Activated T-helper 1 cell treated with anti-CD3 and anti-CD28 coated beads, Interleukin-2, amount 50 U/mL, for 16 hours (primary cell): ENCODE results near the gene PACC1.

Experiments used
- DNase-seq, 2 donors: peaks; one replicate each; pipeline ENCODE4 v3.0.0-alpha.2; 2020; ENCODE audit warnings: low read depth in 1 of 2, low spot score in 1 of 2

The PACC1 gene

DNA sequence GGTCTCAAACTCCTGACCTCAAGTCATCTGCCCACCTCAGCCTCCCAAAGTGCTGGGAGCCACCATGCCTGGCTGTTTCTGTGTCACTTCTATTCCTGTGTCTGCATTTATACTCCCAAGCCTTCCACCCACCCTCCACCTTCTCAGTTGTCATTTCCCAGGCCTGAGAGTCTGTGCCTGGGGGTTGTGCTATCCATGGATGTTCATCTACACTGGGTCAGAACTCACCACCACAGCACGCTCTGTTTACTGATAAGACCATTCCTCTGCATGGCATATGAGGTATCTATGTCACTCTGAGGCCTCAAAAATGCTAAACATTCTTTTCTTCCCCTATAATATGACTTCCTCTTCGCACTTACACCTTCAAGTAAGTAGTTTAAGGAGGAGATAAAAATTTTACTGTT lies 24.1 kb upstream of the PACC1 start:
- DNase-seq: no peak

DNA sequence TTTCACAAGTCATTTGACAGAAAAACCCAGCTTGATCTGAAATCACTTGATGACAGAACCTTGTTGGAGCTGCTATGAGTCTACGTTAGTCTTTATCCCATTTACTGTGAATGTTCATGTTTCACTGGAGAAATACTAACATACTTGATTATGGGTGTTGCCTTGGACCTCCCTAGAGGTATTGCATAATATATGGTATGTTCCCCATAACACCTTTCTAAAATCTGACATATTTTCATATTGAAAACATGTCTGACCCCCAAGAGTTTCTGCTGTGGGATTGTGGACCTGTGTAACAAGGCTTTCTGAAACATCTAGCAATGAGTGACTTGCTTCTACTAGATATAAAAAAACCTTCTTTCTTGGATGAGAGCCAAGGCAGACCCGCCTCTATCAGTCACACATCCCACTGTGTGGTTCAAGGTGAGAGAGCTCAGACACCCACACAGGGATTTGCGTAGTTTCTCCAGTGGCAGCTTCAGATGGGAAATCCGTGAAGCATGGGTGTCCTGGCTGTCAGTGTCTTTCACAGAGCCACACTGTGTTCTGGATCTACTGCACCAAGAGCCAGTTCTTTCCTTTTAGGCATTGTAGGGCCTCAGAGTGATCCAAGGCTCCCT lies 22.6 kb upstream of the PACC1 start:
- DNase-seq: no peak

DNA sequence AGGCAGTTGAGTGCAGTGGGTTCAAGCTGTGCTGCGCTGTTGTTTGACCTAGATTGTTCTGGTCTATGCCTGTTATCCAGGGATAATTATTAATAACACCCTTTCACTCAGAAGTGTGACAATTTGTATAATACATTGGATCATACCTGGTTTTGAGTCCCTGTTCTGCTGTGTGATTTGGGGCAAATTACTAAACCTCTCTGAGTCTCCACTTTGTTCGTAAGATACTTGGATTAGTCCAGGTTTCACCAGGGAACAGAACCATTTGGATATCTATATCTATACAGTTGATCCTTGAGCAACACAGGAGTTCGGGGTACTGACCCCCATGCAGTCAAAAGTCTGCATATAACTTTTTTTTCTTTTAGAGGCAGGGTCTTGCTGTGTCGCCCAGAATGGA lies 20.3 kb upstream of the PACC1 start:
- no peak for DNase-seq

DNA sequence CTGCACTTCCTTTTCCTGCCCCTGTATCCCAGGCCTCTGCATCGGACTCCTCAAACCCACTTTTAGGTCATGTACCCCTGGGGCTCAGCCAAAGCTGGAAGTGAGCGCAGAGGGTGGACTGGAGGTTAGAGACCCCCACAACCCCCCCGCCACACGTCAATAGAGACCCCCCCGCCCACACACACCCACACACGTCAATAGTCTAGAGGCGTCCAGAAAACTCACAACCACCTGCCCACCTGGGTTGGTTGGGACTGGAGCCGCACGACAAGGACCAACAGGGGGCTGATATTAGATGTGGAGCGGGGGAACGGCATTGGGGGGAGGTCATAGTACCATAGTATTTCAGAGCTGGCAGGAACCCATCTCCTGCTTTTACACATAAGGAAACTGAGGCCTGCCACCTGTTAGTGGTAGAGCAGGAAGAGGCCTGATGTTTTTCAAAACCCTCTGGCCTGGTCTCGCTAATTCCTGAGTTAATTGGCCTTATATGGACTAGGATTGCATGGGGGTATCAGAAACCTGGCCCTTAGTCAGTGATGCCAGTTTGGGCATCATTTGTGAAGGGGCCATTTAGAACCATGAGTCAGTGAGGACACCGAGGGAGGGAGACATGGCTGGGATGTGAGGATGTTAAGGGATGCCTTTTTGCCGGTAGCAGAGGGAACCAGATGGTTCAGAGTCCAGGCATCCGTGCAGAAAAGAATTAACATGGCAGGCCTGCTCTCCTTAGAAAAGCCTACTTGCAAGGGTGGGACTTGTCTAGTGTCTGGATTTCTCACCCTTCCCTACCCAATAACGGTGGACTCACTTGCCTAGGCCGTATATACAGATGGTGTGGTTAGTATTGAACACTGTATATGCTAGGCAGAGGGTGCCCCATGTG lies 19.1 kb upstream of the PACC1 start:
- no peak for DNase-seq

DNA sequence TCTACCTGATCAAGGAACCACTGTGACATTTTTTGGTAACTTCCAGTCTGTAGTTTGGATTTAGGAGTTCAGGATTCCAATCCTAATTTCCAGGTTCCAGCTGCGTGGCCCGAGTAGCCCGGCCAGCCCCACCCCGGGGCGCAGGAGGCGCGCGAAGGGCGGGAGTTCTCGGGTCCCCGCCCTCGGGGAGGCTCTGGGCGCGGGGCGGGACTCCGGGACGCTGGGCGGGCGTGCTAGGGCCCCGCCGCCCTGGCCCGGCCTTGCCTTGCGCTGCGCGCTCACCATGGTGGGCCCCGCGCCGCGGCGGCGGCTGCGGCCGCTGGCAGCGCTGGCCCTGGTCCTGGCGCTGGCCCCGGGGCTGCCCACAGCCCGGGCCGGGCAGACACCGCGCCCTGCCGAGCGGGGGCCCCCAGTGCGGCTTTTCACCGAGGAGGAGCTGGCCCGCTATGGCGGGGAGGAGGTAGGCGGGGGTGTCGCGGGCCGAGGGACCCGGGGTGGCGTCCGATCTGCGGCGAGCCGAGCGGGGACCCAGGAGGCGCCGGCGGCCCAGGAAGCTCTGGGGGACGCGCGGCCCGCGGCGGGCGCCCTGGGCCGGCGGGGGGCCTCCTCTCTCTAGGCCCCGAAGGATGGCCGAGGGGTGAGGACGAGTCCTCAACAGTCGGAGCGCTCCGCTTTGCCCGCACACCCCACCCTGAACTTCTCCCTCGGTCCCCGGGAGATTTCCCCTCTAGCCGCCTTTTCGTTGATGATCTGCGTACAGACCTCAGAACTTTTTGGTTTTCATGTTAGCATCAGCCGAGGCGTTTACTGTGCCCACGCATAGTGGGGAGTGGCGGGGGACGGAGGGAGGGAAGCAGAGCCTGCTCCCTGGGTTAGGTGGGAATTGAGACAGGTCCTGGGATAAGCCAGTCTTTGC lies 18.2 kb upstream of the PACC1 start, which contains the start of gene NENF:
Gene NENF (plus strand): TSS at position 260 of the 916 bp plus-strand sequence. CDS start 24 bp downstream, at position 284.
- DNase-seq: peak; percentile 52 to 58

DNA sequence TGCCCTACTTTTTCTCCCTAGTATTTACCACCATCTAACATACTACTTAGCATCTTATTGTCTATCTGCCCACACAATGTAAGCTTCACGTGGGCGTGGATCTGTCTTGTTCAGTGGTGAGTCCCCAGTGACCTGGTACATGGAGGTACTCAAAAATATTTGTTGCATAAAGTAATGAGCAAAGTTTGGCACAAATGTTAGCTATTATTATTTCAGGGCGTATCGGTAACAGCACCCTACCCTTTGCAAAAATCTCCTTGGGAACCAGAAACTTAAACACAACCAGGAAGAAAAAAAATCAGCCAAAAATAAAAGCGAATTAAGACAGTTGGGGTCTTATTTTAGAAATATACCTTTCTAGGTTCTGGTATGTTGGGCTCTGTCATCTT lies 17.6 kb upstream of the PACC1 start:
- no peak for DNase-seq

DNA sequence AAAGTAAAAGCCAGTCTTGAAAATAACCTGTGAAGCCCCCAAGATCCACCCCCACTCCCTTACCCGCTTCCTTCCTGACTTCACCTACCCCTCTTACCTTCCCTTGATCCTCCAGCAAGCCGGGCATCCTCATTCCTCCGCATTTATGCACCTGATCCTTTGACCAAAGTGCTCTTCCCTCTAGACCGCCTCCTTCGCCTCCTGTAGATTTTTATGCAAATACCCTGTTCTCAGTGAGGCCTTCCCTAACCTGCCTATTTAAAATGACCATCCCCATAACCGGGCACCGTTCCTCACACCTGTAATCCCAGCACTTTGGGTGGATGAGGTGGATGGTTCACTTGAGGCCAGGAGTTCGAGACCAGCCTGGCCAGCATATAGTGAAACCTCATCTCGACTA lies 17.0 kb upstream of the PACC1 start:
- DNase-seq: no peak

DNA sequence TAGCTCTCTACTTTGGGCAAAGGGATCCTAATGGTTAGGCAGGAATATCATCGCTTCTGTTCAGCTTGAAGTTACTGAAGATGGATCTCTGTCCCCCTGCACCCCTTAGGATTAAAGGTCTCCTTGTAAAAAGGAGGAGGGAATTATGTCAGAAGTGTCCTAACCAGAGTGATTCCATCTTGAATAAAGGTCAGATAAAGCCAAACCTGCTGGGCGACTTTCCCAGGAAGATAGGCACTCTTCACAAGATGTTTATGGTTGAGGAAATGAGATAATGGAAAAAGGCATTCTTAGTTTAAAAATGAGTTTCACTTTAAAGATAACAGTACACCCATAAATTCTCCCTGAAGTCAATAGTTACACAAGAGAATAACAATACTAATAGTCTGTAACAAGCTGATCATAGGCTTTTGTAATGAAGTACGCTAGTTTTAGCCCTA lies 16.3 kb upstream of the PACC1 start:
- no peak for DNase-seq

DNA sequence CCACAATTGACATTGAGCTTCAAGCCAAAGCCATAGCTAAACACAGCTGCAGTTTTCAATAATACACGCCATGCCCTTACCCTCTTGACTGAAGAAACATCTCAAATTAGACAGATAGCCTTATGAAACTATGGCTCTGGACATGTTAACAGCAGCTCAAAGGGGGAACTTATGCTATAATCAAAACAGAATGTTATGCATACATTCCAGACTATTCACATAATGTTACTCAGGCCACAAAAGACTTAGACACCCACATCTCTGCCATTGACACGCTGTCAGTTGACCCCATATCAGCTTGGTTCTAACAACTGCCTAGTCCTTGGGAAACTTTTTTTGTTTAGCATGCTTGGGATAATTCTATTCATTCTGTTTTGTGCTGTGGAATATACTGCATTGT lies 15.7 kb upstream of the PACC1 start:
- no peak for DNase-seq

DNA sequence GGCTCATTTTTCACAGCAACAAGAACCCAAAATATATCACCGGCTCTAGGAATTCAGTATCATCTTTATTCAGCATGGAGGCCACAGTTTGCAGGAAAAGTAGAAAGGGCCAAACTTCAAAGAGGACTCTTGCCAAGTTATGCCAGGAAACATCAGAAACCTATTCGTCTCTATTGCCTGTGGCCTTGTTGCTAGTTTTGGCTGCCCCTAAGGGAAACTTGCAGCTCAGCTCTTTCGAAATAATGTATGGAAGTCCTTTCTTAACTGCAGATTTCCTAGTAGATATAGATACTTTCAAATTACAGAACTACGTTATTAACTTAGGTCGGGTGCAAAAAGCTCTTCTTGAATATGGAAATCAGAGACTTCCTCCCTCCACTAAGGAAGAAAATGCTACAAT lies 13.8 kb upstream of the PACC1 start:
- DNase-seq: no peak

DNA sequence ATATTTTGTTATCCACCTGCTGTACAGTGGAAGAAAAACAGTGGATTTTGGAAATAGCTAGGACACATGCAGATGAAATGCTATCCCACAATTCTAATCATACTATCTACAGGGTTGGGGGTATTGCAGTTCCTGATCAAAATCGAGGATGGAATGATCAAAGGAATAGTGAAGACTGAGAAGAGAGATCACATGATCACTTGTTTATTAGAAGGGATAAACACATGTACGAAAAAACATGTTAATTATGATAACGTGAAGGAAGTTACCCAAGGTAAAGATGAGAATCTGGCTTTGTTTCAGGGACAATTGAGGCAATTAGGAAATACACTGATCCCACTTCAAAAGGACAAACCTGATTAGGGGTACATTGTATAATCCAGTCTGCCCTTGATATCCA lies 9.2 kb upstream of the PACC1 start:
- no peak for DNase-seq

DNA sequence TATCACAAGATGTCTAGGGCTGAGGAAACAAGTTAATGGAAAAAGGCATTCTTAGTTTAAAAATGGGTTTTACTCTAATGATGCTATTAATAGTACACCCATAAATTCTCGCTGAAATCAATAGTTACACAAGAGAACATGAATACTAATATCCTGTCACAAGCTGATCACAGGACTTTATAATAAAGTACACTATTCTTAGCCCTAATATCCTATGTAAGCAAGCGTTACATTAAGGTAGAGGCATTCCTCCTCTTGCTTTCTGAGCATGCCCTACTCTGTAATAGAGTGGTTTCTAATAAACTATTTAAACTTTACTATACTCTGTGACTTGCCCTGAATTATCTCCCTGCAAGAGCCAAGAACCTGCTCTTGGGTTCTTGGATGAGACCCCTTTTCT lies 6.5 kb upstream of the PACC1 start:
- no peak for DNase-seq

DNA sequence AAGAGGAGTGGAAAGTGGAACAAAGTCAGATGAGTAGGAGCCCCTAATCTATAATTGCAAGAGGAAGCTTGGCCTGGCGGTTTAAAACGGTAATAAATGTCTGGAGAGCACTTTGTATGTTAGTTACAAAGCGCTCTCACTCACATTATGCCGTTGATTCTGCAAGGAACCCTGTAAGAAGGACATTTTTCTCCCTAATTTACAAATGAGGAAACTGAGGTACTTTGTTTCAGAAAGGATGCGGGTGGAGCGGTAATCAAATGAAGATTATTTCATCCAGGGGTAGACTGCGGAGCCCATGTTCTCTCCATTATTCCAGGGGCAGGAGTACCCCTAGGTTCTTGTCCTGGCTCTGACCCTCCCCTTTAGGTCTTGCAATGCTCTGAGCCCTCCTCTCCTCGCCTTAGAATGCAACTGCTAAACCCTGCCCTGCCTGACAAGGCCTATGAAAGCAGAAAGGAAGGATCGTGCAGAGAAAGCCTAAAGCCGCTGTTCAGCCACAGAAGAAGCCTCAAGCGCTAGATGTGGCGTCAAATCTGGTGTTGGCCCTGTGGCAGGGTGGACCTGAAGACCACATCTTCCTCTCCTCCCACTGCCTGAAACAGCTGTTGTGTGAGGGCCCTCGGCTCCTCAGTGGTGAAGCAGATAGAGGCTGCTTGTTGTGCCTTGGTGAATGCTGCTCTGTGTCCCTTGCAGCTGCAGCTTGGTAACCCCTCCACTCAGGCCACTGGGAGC lies 588 bp upstream of the PACC1 start:
- no peak for DNase-seq

DNA sequence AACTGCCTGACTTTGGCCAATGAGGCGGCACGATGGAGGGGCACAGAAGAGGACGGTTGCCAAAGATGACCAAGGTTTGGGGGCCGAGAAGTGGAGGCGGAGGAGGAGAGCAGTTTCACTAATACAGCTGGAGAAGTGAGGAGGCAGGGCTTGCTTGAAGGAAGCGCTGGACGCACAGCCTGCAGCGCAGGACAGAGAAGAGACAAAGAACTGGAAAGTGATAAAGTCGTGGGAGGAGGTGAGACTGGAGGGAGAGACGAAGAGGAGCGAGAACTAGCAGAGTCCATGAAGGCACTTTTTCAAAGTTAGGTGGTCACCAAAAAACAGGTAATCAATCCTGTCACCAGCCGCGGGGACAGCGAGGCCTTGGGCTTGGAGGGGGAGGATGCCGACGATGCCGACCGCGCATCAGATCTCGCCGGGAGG lies 771 bp downstream of the PACC1 start:
- no peak for DNase-seq

DNA sequence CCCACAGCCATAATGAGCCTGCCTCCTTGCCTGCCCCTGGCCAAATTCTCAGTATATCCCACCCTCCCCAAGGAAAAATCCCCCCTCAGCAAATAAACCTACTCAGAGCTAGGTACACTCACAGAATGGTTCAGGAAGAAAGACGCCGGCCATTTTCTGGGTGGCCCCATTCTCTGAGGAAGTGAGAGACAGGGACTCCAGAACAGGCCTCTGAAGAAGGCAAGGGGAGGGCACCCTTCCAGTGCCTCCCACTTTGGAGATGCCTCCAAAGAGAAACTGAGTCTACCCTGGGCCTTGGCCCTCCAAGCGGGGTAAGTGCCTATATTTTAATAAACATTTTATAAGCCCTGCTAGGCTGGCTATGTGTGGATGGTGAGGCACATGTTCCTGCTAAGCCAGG lies 2.3 kb downstream of the PACC1 start:
- no peak for DNase-seq

DNA sequence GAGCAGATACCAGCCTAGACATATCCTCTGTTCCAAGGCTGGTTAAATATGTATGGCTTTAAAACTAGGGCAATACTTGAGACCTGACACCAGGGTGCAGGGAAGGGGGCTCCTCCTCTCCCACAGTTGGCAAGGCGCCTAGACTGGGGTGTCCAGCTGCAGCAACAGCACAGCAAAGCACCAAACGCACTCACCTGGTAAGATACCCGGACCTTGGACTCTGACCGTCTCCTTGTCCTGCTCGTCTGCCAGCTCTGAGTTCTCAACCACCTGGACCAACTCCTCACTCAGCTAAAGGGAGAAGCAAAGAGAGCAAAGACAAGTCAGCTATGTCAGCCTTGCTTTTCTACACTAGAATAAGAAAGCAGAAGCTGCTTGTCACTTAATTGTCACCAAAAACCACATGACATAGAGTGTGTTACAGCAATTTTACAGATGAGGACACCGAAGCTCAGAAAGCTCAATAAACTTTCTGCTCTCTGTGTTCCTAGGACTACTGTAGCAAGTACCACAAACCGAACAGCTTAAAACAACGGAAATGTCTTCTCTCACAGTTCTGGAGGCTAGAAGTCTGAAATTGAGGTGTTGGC lies 4.4 kb downstream of the PACC1 start:
- no peak for DNase-seq

DNA sequence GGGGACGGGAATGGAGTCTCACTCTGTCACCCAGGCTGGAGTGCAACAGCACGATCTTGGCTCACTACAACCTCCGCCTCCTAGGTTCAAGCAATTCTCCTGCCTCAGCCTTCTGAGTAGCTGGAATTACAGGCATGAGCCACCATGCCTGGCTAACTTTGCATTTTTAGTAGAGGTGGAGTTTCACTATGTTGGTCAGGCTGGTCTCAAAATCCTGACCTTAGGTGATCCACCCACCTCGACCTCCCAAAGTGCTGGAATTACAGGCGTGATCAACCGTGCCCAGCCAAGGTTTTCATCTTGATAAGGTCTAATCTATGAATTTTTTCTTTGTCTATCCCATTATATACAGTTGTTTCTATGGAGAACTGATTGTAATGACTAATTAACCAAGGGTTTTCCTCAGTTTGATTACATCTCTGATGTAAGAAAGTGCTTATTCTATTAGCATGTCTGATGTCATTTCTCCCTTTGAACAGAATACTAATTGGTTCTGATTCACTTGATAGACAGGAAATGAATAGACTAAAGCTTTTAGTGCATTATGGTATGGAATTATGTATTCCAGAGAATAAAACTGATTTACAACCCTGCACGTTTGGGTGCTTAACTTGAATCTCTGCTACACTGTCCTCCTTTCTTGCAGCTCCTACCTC lies 11.9 kb downstream of the PACC1 start:
- no peak for DNase-seq

DNA sequence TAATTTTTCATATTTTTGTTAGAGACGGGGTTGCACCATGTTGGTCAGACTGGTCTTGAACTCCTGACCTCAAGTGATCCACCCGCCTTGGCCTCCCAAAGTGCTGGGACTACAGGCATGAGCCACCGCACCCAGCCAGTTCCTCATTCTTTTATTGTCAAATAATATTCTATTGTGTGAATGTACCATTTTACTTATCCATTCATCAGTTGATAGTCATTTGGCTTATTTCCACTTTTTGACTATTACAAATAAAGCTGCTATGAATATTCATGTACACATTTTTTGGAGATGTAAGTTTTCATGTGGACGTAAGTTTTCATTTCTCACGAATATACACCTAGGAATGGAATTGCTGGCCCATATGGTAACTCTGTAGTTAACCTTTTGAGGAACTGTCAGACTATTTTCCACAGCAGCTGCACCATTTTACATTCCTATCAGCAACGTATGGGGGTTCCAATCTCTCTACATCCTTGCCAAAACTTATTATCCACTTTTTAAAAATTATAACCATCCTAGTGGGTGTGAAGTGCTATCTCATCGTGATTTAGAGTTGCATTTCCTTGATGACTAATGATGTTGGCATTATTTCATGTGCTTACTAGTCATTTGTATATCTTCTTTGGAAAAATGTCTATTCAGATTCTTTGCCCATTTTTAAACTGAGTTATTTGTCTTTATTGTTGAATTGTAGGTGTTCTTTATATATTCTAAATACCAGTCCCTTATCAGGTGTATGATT lies 12.7 kb downstream of the PACC1 start:
- no peak for DNase-seq

DNA sequence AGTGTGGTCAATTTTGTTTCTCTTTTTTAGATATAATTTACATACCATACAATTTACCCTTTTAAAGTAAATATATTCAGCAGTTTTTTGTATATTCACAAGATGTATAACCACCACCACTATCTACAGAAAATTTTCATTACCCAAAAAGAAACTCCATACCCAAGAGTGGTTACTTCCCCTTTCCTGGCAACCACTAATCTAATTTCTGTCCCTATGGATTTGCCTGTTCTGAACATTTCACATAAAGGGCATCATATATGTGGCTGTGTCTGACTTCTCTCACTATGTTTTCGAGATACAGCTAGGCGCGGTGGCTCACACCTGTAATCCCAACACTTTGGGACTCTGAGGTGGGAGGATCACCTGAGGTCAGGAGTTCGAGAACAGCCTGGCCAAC lies 13.6 kb downstream of the PACC1 start:
- no peak for DNase-seq
